ENCODE data around the gene PPEF2. TPM values are rescaled to one million over a fixed set of nuclear protein-coding genes. Genes with fewer than 3 reads are reported as not detected.

Gene PPEF2
- total RNA-seq, 1 donor from 2014 or later, result not detected

- no peaks in the 10 kb centered on the region for H3K9me3 ChIP-seq (ENCODE audit: insufficient read depth, low read depth, low read length)
- Mint-ChIP-seq H3K27ac (ENCODE audit: unreplicated experiment) (no peak overlapping the region), H3K9me3 (ENCODE audit: unreplicated experiment) (no peaks in the 10 kb centered on the region), H3K4me3 (ENCODE audit: unreplicated experiment) (no peak overlapping the region), H3K36me3 (ENCODE audit: low read depth, unreplicated experiment) (peaks cover 3% of the 10 kb centered on the region), H3K27me3 (ENCODE audit: low read depth, unreplicated experiment) (no peaks in the 10 kb centered on the region), H3K4me1 (ENCODE audit: low read depth, unreplicated experiment) (no peaks in the 10 kb centered on the region)
- H3K4me2 ChIP-seq (ENCODE audit: low read length), result no peak overlapping the region
- DNase-seq (ENCODE audit: low read depth) (no peak), FAIRE-seq (no peak)
- no peak overlapping the region for H3K27ac ChIP-seq (ENCODE audit: low read depth, low read length)
- H4K20me1 ChIP-seq (ENCODE audit: insufficient read depth, low read length), result no peaks in the 10 kb centered on the region
- H3K79me2 ChIP-seq (ENCODE audit: insufficient read depth, low read length), result no peaks in the 10 kb centered on the region
- TF ChIP-seq CTCF (IDR thresholded peaks at IDR 0.05; ENCODE audit: insufficient read depth, low read depth, low read length), result no peak
- H3K27me3 ChIP-seq (ENCODE audit: insufficient read depth, low read length), result no peaks in the 10 kb centered on the region
- H3K4me3 ChIP-seq (ENCODE audit: insufficient read depth, low read depth, low read length), result no peak overlapping the region
- H3K4me1 ChIP-seq (ENCODE audit: insufficient read depth, low read length), result peaks cover 1% of the 10 kb centered on the region
- H2AFZ ChIP-seq (ENCODE audit: low read depth, low read length), result no peak overlapping the region
- H3K36me3 ChIP-seq (ENCODE audit: insufficient read depth, low read length), result no peaks in the 10 kb centered on the region
- H3K9ac ChIP-seq (ENCODE audit: low read length), result no peak overlapping the region
Measured at GRCh38 chr4:75834095-75834771, 68.0 kb downstream of the PPEF2 start.

- DNase-seq (ENCODE audit: low read depth) (no peak), FAIRE-seq (no peak)
- H3K9me3 ChIP-seq (ENCODE audit: insufficient read depth, low read depth, low read length), result no peaks in the 10 kb centered on the region
- H3K27ac Mint-ChIP-seq (ENCODE audit: unreplicated experiment), result no peak overlapping the region
- no peak overlapping the region for H3K27ac ChIP-seq (ENCODE audit: low read depth, low read length)
- no peaks in the 10 kb centered on the region for H3K36me3 ChIP-seq (ENCODE audit: insufficient read depth, low read length)
- H4K20me1 ChIP-seq (ENCODE audit: insufficient read depth, low read length), result no peaks in the 10 kb centered on the region
- no peak overlapping the region for H3K9ac ChIP-seq (ENCODE audit: low read length)
- H3K36me3 Mint-ChIP-seq (ENCODE audit: low read depth, unreplicated experiment), result peaks cover 3% of the 10 kb centered on the region
- H3K4me3 ChIP-seq (ENCODE audit: insufficient read depth, low read depth, low read length), result no peak overlapping the region
- no peak overlapping the region for H3K4me2 ChIP-seq (ENCODE audit: low read length)
- no peaks in the 10 kb centered on the region for H3K27me3 ChIP-seq (ENCODE audit: insufficient read depth, low read length)
- no peak for TF ChIP-seq EZH2 (IDR thresholded peaks at IDR 0.05; ENCODE audit: insufficient read depth, low read length)
- no peak for TF ChIP-seq CTCF (IDR thresholded peaks at IDR 0.05; ENCODE audit: insufficient read depth, low read depth, low read length)
- H3K79me2 ChIP-seq (ENCODE audit: insufficient read depth, low read length), result no peaks in the 10 kb centered on the region
- no peaks in the 10 kb centered on the region for H3K9me3 Mint-ChIP-seq (ENCODE audit: unreplicated experiment)
- H3K27me3 Mint-ChIP-seq (ENCODE audit: low read depth, unreplicated experiment), result no peaks in the 10 kb centered on the region
- H2AFZ ChIP-seq (ENCODE audit: low read depth, low read length), result no peak overlapping the region
- no peak overlapping the region for H3K4me3 Mint-ChIP-seq (ENCODE audit: unreplicated experiment)
- no peaks in the 10 kb centered on the region for H3K4me1 Mint-ChIP-seq (ENCODE audit: low read depth, unreplicated experiment)
- no peaks in the 10 kb centered on the region for H3K4me1 ChIP-seq (ENCODE audit: insufficient read depth, low read length)
Measured at GRCh38 chr4:75831856-75832405, 70.3 kb downstream of the PPEF2 start.

- H3K36me3 ChIP-seq (ENCODE audit: insufficient read depth, low read length), result no peaks in the 10 kb centered on the region
- H3K4me3 ChIP-seq (ENCODE audit: insufficient read depth, low read depth, low read length), result no peak overlapping the region
- no peak for FAIRE-seq
- H3K27ac Mint-ChIP-seq (ENCODE audit: unreplicated experiment), result no peak overlapping the region
- H3K9ac ChIP-seq (ENCODE audit: low read length), result no peak overlapping the region
- H3K4me3 Mint-ChIP-seq (ENCODE audit: unreplicated experiment), result no peak overlapping the region
- H3K27me3 ChIP-seq (ENCODE audit: insufficient read depth, low read length), result no peaks in the 10 kb centered on the region
- no peaks in the 10 kb centered on the region for H3K4me1 ChIP-seq (ENCODE audit: insufficient read depth, low read length)
- no peak overlapping the region for H3K27ac ChIP-seq (ENCODE audit: low read depth, low read length)
- no peaks in the 10 kb centered on the region for H3K4me1 Mint-ChIP-seq (ENCODE audit: low read depth, unreplicated experiment)
- no peak for TF ChIP-seq EZH2 (IDR thresholded peaks at IDR 0.05; ENCODE audit: insufficient read depth, low read length)
- H3K9me3 ChIP-seq (ENCODE audit: insufficient read depth, low read depth, low read length), result no peaks in the 10 kb centered on the region
- no peaks in the 10 kb centered on the region for H3K9me3 Mint-ChIP-seq (ENCODE audit: unreplicated experiment)
- peaks cover 4% of the 10 kb centered on the region for H3K36me3 Mint-ChIP-seq (ENCODE audit: low read depth, unreplicated experiment)
- no peak overlapping the region for H3K4me2 ChIP-seq (ENCODE audit: low read length)
- H2AFZ ChIP-seq (ENCODE audit: low read depth, low read length), result no peak overlapping the region
- H4K20me1 ChIP-seq (ENCODE audit: insufficient read depth, low read length), result no peaks in the 10 kb centered on the region
- no peaks in the 10 kb centered on the region for H3K27me3 Mint-ChIP-seq (ENCODE audit: low read depth, unreplicated experiment)
- no peaks in the 10 kb centered on the region for H3K79me2 ChIP-seq (ENCODE audit: insufficient read depth, low read length)
- peak; percentile 6 for DNase-seq (ENCODE audit: low read depth)
Measured at GRCh38 chr4:75830906-75831305, 71.3 kb downstream of the PPEF2 start.

Measured in astrocyte (in vitro differentiated cells and primary cell).